ENCODE data around the gene SYT14.
A peak's percentile ranks its signal among the peaks of the same experiment; 100 is the strongest.
"Not testable (repeated sequence)": the region's sequence is repeated elsewhere in the genome, so short reads cannot be mapped to it uniquely, and the experiment has no call there.

Gene SYT14
- total RNA-seq = 0 to 5.4 (median 0) reads per million in 17 experiments

DNA sequence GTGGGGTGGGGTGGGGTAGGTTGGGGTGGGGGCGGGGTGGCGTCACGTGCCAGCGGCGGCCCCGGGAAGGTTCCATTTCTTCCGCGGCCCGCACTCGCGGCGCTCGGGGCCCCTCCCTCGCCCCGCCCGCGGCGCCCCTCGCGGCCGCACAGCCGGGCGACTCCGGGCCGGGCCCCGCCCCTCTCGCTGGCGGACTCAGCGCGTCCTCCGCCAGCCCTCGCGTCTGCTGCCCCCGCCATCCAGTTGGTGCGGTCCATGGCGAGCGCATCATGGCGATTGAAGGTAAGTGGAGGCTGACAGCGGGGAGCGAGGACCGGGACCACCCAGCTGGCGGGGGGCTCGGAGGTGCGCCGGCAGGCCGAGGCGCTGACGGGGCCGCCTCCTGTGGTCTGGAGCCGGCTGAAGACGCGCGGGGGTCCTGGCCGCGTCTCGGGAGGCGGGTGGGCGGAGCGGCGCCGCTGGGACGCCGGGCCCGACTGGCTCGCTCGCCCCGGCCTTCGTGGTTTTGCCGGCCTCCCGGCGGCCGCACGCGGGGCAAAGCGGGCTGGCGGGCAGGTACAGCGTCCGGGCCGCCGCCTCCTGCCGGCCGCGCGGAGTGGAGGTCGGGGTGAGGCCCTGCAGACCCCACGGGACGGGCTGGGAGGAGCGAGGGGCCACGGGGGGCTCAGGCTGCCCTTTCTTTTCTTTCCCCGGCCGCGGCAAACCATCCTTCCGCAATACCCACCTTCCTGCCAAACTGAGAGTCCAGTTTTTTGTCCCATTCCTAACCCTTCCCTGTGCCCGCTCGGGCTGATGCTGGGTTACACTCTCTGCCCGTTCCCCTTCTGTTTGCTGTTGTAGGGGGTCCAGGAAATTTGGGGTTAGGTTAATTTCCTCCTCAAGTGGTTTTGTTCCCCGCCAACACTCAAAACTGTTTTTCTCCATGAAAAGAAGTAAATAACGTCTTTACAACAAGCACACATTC, at the start of gene SYT14:
Gene SYT14, plus strand, starts transcription at position 222 of the 964 bp plus-strand sequence. Its CDS starts 48 bp downstream, at position 270.
- DNase-seq = peak in 1 of 4 experiments; percentile 2

DNA sequence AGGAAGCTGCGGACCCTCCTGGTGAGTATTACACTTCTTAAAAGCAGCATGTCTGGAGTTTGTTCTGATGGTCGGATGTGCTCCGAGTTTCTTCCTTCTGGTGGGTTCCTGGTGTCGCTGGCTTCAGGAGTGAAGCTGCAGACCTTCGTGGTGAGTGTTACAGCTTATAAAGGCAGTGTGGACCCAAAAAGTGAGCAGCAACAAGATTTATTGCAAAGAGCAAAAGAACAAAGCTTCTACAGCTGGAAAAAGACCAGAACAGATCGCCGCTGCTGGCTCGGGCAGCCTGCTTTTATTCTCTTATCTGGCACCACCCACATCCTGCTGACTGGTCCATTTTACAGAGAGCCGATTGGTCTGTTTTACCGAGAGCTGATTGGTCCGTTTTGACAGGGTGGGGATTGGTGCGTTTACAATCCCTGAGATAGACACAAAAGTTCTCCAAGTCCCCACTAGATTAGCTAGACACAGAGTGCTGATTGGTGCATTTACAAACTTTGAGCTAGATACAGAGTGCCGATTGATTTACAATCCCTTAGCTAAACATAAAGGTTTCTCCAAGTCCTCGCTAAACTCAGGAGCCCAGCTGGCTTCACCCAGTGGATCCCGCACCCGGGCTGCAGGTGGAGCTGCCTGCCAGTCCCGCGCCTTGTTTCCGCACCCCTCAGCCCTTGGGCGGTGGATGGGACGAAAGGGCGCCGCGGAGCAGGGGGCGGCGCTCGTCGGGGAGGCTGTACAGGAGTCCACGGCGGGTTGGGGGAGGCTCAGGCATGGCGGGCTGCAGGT, 49.5 kb upstream of the SYT14 start:
- not testable (repeated sequence) for DNase-seq

DNA sequence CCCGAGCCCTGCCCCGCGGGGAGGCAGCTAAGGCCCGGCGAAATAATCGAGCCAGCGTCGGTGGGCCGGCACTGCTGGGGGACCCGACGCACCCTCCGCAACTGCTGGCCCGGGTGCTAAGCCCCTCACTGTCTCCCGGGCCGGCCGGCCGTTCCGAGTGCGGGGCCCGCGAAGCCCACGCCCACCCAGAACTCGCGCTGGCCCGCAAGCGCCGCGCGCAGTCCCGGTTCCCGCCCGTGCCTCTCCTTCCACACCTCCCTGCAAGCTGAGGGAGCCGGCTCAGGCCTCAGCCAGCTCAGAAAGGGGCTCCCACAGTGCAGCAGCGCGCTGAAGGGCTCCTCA, 49.0 kb upstream of the SYT14 start:
- DNase-seq = no peak

DNA sequence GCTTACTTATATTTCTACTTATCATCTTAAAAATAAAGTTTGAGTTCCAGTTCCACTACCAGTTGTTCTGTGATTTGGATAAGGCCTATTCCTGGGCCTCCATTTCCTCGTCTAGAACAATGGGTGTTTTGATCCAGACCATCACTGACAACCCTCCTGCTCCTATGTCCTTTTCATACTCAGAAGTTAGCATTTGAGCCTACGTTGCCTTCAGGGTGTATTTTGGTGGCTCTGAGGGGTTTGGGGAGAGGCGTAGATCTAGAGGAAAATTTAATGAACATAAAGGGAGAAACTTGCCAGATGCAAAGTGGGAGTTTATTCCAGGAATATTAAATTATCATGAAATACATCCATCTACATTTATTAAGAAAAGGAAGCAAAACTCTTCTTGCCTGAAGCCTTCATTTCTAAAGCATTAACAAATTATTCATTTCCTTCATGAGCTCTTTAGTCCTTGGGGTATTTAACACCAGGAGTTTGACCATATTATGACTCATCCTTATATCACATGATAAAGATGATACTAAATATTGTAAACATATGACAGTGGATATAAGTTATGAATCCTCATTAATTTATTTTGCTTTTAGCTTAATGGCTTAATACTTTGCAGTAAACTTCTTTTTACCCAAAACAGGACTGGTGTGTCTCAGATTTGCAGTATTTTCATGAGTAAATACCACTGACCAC, 47.2 kb upstream of the SYT14 start:
- no peak for DNase-seq

DNA sequence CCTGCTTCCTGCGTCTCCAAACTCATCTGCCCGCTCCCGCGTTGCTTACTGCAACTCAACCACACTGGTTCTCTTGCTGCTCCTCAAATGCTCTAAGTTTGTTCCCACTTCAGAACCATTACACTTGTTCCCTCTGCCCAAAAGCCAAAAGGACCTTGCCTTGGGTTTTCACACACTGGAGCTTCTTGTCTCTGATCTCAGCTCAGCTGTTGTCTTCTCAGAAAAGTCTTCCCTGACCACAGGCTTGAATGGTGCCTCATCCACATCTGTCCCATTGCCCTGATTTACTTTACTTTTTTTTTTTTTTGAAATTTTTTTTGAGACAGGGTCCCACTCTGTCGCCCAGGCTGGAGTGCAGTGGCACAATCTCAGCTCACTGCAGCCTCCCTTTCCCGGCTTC, 44.3 kb upstream of the SYT14 start:
- no peak for DNase-seq

DNA sequence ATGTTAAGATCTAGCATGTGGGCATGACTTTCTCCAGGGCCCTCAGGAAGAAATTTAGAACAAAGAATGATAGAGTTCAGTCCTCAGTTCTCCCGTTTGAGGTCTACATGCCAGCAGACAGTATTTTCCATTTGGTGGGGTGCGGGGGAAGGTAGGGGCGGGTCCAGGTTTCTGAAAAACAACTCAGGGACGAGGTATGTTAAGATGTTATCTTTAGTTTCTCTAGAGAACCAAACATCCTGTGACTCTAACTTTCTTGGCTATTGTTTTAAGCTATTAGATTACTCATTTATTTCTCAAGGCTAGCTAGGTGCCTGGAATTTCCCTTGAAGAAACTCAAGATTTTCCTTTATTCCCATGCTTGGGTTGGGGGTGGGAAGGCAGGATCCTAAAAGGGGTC, 42.3 kb upstream of the SYT14 start:
- DNase-seq = no peak

DNA sequence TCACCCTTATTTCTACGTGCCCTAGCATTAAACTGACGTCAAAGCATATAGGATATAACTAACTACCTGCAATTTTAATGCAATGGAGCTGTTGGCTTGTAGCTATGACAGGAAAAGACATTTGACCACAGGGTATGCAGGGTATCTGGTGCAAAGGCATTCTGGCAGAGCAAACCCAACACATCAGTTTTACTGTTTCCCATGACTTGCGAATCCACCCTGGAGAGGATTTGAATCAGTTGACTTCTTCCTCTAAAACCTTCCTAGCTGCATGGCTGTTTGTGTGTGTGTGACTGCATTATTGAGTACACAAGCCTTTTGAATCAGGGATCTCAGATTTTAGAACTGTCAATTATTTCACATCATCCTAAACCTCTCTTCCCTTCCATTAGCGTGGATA, 41.7 kb upstream of the SYT14 start:
- DNase-seq = no peak

DNA sequence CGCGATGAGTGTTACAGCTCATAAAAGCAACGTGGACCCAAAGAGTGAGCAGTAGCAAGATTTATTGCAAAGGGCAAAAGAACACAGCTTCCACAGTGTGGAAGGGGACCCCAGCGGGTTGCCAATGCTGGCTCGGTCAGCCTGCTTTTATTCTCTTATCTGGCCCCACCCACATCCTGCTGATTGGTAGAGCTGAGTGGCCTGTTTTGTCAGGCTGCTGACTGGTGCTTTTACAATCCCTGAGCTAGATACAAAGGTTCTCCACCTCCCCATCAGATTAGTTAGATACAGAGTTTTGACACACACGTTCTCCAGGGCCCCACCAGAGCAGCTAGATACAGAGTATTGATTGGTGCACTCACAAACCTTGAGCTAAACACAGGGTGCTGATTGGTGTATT, 39.7 kb upstream of the SYT14 start:
- not testable (repeated sequence) for DNase-seq

DNA sequence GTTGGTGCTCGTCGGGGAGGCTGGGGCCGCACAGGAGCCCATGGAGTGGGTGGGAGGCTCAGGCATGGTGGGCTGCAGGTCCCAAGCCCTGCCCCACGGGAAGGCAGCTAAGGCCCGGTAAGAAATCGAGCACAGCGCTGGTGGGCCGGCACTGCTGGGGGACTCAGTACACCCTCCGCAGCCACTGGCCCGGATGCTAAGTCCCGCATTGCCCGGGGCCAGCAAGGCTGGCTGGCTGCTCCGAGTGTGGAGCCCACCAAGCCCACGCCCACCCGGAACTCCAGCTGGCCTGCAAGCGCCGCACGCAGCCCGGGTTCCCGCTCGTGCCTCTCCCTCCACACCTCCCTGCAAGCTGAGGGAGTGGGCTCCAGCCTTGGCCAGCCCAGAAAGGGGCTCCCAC, 39.2 kb upstream of the SYT14 start:
- DNase-seq = not testable (repeated sequence)

DNA sequence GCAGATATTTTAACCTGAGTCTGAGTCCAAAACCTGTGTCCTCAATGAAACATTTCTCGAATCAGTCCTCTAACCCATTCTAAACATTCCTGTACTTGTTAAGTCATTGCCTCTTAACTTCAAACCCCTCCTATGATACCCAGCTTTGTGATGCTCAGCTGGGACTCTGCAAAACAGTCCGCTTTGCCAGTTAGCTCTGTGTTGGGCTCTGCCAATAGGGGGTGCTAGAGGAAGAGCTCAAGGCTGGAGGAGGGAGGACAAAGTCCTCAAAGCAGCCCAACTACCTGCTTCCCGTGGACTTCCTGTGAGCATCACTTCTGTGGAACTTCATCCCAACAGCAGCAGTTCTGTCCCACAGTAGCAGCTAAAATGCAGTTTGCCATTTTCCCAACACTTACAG, 38.1 kb upstream of the SYT14 start:
- DNase-seq = peak in 1 of 4 experiments; percentile 22

DNA sequence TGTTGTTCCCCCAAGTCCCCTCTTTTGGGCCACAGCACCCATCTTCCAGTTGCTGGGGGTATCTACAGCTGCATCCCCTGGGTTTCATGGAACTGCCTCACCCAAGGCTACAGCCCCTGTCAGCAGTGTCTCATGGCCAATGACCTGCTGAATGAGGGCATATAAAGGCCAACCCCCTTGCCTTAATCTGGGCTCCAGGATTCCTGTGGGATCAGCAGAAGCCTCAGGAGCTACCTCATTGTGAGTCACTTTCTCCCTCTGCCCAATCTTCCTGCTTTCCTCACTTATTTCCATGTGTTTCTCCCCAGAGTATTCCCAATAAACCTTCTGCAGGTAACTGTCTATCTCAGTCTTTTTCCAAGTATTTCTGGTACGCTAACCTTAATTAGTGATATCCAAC, 37.3 kb upstream of the SYT14 start:
- no peak for DNase-seq

DNA sequence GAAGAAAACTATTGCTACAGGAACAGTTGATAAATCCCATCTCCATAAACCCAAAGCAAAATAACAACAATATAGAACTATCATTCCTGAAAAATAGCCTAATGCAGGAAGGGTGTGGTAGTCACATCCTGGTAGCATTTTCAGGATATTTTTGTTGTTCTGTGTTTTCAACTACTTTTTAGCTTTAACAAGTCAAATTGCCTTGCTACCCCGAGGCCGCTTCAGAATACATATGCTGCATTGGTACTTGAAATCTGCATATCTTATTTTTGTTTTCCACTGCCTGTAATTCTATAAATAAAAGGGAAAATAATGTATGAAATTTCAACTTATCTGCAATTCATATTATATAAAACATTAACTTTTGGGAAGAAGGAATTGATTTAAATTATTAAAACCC, 36.8 kb upstream of the SYT14 start:
- no peak for DNase-seq

DNA sequence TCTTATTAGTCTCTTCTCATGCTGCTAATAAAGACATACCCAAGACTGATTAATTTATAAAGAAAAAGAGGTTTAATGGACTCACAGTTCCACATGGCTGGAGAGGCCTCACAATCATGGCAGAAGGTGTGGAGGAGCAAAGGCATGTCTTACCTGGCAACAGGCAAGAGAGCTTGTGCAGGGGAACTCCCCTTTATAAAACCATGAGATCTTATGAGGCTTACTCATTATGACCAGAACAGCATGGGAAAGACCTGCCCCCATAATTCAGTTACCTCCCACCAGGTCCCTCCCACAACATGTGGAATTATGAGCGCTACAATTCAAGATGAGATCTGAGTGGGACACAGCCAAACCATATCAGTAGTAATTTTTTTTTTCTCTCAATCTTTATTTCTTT, 33.2 kb upstream of the SYT14 start:
- not testable (repeated sequence) for DNase-seq

DNA sequence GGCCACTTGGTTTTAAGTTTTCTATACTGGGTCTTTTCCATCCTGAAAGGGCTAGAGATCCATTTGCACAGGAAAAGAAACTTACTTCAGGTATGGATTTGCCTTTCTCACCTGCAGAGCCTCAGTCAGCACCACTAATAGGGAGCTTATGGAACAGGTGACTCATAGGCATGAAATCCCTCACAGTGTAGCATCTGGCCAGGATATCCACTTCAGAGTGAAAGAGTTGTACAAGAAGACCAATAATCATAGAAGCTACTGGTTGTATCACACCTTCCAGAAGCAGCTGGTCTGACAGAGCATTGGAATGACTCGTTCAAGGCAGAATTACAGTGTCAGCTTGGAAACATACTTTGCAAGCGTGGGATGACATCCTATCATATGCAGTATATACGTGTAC, 26.3 kb upstream of the SYT14 start:
- no peak for DNase-seq

DNA sequence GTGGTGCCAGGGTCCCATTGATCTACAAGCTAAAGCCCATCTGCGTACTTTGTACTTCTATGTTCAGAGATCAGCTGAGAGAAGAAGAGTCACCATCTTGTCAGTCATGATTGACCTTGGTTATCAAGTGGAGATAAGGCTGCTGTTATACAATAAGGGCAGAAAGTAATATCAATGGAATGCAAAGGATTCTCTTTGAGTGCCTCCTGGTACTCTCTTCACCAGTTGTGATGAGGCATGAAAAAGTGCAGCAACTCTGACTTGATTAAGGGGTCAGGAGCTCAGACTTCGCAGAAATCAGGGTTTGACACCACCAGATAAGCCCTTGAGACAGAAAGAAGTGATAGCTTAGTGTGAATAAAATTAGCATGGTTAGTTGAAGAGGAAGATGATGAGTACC, 25.7 kb upstream of the SYT14 start:
- no peak for DNase-seq

DNA sequence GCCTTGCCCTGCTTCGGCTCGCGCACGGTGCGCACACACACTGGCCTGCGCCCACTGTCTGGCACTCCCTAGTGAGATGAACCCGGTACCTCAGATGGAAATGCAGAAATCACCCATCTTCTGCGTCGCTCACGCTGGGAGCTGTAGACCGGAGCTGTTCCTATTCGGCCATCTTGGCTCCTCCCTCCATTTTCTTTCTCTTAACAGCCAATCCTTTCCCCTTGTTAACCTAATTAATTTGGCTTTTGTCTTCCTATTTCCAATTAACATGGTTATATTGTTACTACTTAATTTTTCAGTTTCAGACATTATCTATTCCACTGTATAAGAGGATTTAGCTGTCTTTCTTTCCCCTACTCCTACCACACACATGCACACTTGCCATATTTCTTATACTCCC, 18.4 kb upstream of the SYT14 start:
- not testable (repeated sequence) for DNase-seq

DNA sequence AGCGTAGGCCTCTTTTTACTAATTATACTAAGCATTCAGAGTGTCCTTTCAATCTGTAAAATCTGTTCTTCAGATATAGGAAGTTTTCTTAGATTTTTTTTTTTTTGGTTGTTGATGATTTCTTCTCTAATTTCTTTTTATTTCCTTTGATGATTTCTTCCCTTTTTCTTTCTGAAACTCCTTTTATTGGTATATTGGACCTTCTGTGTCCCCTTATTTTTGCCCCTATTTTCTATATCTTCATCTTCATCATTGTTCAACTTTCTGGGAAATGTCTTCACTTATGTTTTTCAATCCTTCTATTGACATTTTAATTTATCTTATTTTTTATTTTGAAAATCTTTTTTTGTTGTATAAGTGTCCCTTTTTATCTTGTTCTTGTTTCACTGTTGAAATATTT, 17.2 kb upstream of the SYT14 start:
- no peak for DNase-seq

DNA sequence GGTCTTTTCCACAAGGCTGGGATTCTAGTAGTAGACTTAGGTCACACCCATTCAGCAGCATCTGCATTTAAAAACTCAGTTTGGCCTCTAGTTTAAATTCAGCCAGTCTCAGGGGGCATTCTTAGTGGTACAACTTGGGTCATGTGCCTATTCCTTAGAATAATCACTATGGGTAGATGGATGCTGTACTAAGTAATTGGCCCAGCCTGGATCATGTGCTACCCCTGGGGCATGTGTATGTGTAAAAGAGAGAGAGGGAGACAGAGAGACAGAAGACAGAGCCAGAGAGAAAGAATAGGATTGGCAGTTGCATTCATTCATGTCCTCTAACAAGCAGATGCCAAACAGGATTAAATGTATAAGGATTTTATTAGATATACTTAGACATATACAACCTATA, 13.6 kb upstream of the SYT14 start:
- DNase-seq = no peak

DNA sequence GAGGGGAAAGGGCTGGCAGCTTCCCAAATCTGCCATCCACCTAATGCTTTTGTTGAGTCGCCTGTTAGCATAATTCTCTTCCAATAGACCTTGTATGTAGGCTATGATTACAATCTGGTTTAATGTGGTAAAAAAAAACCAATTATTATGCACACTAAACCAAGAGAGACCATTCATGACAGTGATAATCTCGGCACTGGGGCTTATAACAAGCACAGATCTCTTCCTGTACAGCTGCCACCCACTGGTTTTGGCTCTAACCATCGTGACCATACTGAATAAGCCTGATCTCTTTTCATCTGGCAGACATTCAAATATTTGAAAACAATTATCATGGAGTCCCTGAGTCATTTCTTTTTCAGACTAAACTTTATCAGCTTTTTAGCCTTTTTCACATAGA, 12.0 kb upstream of the SYT14 start:
- DNase-seq = no peak

DNA sequence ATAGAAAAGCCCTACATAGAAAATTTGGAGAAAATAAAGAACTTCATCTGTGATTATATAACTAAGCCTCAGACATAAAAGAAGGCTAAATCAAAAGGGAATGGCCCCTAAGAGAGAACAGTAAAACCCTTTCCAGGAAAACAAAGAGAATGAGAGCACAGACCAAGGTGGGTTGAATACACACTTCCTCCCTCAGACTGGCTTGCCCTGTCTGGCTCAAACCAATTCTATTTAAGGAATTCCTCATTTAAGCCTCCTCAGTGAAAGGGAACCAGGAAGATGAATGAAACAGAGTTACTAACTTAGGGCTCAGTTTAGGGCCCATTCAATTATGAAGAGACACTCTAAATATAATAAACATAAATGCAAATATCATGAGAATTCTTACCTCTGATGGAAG, 10.6 kb upstream of the SYT14 start:
- peak in 1 of 4 experiments; percentile 8 for DNase-seq

DNA sequence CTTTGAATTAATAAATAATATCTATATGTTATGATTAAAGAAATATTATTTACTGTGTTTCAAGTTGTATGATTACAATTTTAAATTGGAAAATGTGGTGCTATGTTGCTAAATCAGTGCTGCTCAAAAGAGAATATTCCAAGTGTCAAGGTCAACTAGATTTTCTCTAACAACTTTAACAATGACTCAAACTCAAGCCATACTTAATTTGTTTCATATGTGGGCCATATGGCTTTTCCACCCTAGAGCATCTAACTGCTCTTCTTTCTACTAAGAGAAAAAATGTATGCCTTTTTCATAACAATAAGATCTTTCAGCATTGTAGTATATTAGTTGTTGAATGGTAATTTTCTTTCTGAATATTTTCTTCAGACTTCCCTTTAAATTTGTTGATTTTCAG, 8.3 kb upstream of the SYT14 start:
- DNase-seq = no peak

DNA sequence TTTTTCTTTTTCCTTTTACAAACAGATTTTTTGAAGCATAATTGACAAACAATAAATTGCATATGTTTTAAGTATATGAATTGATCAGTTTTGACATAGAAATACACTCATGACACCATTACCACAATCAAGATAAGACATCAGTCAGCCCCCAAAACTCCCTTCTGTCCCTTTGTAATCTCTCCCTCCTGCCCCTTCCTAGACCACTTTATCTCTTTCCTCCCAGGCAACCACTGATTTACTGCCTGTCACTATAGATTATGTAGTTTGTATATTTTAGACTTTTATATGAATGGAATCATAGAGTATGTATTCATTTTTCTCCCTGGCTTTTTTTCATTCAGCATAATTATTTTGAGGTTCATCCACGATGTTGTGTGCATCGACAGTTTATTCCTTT, 6.9 kb upstream of the SYT14 start:
- no peak for DNase-seq

DNA sequence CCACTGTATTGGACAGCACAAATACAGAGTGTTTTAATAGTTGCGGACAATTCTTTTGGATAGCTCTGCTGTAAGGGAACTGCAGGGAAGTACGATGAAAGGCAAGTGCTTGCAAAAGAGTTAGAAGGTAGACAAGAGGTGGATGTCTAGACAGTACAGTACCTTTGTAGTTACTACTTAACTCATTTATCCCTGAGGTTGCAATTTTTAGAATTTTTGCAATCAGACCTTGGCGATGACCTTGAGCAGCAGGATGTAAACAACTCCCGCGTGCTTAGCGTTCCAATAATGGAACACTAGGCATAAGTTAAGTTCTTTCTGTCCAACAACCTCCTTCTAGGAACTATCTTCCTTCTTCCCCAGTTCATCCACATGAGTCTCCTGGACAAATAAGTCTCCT, 1.9 kb upstream of the SYT14 start:
- no peak for DNase-seq
